Measurements from ENCODE around the gene HOMER3.
"Not testable (repeated sequence)": the region's sequence is repeated elsewhere in the genome, so short reads cannot be mapped to it uniquely, and the experiment has no call there.

HOMER3 gene

GRCh38 chr19:18922228-18922985 is 18.6 kb downstream of the HOMER3 start:
- no peak for DNase-seq

DNA sequence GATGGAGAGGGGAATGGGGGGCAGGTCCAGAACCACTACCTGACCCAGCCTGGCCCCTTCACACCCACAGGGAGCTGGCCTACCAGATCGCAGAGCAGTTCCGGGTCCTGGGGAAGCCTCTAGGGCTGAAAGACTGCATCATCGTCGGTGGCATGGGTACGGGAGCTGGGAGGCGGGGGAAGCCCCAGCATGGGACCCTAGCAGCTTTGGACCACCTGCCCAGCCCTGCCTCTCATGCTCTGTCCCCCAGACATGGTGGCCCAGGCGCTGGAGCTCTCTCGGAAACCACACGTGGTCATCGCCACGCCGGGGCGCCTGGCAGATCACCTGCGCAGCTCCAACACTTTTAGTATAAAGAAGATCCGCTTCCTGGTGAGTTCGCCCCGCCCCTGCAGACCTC is 19.4 kb downstream of the HOMER3 start:
- no peak for DNase-seq

GRCh38 chr19:18920400-18920799 is 20.6 kb downstream of the HOMER3 start:
- no peak for DNase-seq

- DNase-seq, result no peak
Measured at GRCh38 chr19:18919900-18920214, 21.2 kb downstream of the HOMER3 start.

DNA sequence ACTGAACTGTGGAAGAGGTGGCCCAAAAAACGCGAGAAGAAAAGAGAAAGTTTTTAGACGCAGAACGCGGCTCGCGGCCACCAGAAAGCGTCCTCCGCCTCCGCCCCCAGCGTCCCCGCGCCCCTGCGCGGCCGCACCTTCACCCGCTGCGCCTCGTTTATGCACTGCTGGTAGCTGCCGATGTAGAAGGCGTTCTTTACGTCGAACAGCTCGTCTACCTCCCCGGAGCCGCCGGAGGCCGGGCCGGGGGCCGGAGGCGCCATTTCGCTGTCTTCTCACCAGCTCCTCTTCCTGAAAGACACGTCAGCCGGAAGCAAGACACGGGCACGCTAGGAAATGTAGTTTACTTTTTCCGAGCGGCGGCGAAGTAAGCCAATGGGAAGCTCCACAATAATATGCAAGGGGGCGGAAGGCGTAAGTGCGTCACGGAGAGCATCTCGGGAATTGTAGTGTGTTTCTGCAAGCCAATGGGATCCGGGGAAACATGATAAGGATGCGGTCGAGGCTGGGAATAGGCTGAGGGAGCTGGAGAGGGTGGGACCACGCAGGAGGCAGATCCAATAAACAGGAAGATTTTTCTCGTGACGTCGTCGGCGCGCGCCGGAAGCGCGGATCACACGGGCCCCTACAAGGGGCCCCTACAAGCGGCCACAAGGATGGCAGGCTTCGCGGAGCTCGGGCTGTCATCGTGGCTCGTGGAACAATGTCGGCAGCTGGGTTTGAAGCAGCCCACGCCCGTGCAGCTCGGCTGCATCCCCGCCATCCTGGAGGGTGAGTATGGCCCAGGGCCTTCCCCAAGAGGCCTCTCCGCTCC is 21.7 kb downstream of the HOMER3 start, which contains the start of the genes COPE and DDX49:
TSS of gene COPE (minus strand) at position 302 of the 814 bp plus-strand sequence. CDS start at position 263, 39 bp downstream.
TSS of gene DDX49 (plus strand) at position 630 of the 814 bp plus-strand sequence. CDS start at position 657, 27 bp downstream.
- peak; percentile 95 for DNase-seq

- DNase-seq, result not testable (repeated sequence)
Measured at GRCh38 chr19:18917593-18917992, 23.4 kb downstream of the HOMER3 start.

DNA sequence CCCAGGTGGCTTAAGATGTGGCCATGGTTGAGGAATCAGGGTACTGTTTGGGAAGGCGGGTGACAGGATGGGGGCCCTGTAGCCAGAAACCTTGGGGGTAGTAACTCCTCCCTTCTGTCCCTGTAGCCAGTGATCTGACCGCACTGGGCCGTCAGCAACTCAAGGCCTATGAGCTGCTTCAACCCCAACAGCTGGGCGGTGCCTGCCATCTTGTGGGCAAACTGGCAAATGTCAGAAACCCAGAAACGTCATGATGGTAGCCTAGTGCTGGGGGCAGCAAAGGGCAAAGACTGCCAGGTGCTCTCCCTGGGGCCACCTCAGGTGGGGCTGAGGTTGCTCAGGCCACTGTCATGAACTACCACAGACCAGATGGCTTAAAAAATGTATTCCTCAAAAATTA is 25.4 kb downstream of the HOMER3 start:
- DNase-seq, result no peak

- no peak for DNase-seq
Measured at GRCh38 chr19:18913466-18913865, 27.6 kb downstream of the HOMER3 start.

GRCh38 chr19:18912933-18913332 is 28.1 kb downstream of the HOMER3 start:
- no peak for DNase-seq

DNA sequence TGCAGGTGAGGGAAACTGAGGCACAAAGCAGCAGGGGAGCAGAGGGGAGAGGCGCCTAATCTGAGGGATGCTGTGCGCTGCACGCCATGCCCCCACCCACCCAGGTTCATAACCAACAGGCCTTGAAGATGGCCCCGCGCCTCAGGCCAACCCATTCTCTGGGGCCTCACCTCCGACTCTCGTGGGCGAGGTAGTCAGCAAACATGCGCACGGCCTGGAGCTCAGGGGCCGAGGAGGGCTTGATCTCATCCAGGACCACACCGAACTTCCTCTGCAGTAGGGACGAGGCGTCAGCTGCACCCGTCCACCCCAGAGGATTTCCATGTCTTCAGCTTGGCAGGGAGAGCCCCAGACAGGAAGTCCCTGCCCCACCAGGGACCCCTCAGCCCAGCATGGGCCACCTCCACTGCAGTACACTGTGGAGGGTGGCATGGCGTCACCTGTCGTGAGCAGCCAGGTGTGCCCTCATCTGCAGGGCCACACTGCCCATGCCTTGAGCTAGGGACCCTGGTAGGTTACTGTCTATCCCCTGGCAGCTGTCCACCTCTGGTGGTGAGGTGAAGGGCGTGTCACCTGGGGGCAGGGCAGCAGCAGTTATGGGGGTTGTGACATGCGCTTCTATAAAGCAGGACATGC is 30.1 kb downstream of the HOMER3 start:
- no peak for DNase-seq

DNA sequence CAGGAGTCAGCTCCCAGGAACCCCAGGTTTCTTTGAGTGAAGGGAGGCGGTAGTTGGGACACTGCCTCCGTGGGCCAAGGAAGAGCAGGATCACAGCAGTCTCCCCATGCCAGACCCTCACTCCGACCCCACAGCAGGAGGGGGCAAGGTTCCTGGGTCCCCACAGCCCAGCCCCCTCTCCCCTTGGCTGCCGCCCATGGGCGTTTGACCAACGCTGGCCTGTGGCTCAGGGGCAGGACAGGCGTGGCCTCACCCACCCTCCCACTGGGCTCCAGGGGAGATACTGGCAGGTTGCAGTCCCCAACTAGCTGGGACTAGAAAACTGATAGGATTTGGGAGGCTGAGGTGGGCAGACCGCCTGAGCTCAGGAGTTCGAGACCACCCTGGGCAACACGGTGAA is 31.0 kb downstream of the HOMER3 start:
- DNase-seq, result no peak

GRCh38 chr19:18908917-18909619 is 31.9 kb downstream of the HOMER3 start:
- DNase-seq, result no peak

DNA sequence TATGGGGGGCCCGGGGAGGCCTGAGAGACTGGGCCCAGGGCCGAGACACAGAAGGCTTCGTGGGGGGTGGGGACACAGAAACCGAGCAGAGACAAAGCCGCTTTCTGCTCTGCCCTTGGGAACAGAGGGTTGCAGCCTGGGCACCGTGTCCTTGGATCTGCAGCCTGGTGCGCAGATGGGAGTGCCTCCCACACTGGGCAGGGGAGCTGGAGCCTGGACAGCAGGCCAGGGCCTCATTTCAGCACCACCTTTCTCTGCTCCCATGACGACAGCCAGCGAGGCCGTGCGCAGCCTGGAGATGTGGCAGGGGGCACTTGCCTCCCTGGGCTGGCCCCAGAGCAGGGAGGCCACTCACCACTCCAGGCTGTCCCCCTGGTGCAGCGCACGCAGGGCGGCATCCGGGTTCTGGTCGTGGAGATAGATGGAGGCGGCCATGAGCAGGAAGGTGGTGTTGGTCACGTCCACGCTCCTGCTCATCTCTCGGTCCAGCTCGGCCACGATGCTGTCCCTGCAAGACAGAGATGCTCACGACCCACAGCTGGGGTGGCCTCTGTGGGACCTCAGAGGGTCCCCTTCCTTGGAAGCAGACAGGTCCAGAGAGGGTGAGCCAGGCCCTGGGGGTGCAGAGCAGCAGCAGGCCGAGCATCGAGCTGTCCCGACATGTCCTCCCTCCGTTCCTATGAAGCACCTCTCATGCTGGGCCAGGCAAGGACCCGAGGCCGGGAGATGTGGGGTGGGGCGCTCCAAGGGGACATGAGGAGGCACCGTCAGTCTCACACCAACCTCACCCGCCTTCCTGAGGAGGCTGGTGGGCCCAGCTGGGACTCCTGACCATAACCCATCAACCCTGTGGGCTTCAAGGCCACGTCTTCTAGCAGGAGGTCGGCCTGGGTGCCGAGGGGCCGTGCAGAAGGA is 34.2 kb downstream of the HOMER3 start:
- no peak for DNase-seq

GRCh38 chr19:18905513-18906236 is 35.3 kb downstream of the HOMER3 start:
- no peak for DNase-seq

- no peak for DNase-seq
Measured at GRCh38 chr19:18905058-18905456, 36.0 kb downstream of the HOMER3 start.

GRCh38 chr19:18904334-18905057 is 36.5 kb downstream of the HOMER3 start:
- no peak for DNase-seq

- no peak for DNase-seq
Measured at GRCh38 chr19:18903156-18904037, 37.6 kb downstream of the HOMER3 start.

DNA sequence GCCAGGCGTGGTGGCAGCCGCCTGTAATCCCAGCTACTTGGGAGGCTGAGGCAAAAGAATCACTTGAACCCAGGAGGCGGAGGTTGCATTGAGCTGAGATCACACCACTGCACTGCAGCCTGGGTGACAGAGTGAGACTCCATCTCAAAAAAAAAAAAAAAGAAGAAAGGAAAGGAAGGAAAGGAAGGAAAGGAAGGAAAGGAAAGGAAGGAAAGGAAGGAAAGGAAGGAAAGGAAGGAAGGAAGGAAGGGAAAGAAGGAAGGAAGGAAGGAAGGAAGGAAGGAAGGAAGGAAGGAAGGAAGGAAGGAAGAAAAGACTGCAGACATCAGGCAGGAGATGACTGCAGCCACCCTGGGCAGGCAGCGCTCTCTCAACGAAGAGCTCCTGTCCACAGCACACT is 38.5 kb downstream of the HOMER3 start:
- DNase-seq, result not testable (repeated sequence)

- no peak for DNase-seq
Measured at GRCh38 chr19:18901491-18901890, 39.5 kb downstream of the HOMER3 start.
